IMR-90 (cell line): ENCODE data around the gene RASGRP1. TPM values are rescaled to one million over a fixed set of nuclear protein-coding genes. Genes with fewer than 3 reads are reported as not detected.

Experiments used
- ATAC-seq: fragments of 200-7000 bp; cut with Tn5 transposase; 2 replicates; pipeline ENCODE4 v1.9.1; 2020; ENCODE audit warnings: low read depth, mild to moderate bottlenecking, moderate library complexity
- BruUV-seq: library from RNA; stranded (reverse); fragments of 400-500 nt; replicated peaks from 2 replicates; lab custom pipeline; 2021; lab: Mats Ljungman, UMichigan
- CTCF ChIA-PET: fragments of 300-600 bp; formaldehyde crosslinking; extraction: SDS; loops from one replicate; lab custom pipeline; 2021; ENCODE audit warnings: antibody characterized with exemption; lab: Yijun Ruan, JAX
- POLR2A ChIA-PET: fragments of 300-600 bp; sonication (Branson Sonifier 250); formaldehyde crosslinking; loops from one replicate; lab custom pipeline; 2022; ENCODE audit warnings: antibody characterized with exemption; ENCODE audit not compliant: unreplicated experiment; lab: Charles Lee
- DNase-seq: peaks from one replicate; pipeline ENCODE4 v3.0.0; 2013
- H2AFZ ChIP-seq: replicated peaks from 2 replicates; pipeline ENCODE3; 2013; ENCODE audit warnings: low read length, mild to moderate bottlenecking; ENCODE audit not compliant: poor library complexity
- H2AK5ac ChIP-seq: 2 replicates; pipeline ENCODE4 v1.6.1; 2013; ENCODE audit warnings: low read depth, low read length, inconsistent platforms
- H2AK9ac ChIP-seq: replicated peaks from 2 replicates; pipeline ENCODE3; 2013; ENCODE audit warnings: mild to moderate bottlenecking, low read depth, low read length, moderate library complexity; ENCODE audit not compliant: poor library complexity
- H2BK120ac ChIP-seq: 2 replicates; pipeline ENCODE4 v1.6.1; 2013; ENCODE audit warnings: low read depth, low read length, inconsistent platforms
- H2BK15ac ChIP-seq: 3 replicates; pipeline ENCODE4 v1.6.1; 2013; ENCODE audit warnings: low read depth, low read length, inconsistent platforms
- H2BK20ac ChIP-seq: 2 replicates; pipeline ENCODE4 v1.6.1; 2013; ENCODE audit warnings: low read depth, mild to moderate bottlenecking, inconsistent platforms, low read length, moderate library complexity
- H2BK5ac ChIP-seq: 2 replicates; pipeline ENCODE4 v1.6.1; 2013; ENCODE audit warnings: mild to moderate bottlenecking, low read depth, low read length, inconsistent platforms; ENCODE audit not compliant: poor library complexity, severe bottlenecking
- H3K14ac ChIP-seq: replicated peaks from 2 replicates; pipeline ENCODE4 v1.6.1; 2013; ENCODE audit warnings: low read depth, low read length, inconsistent platforms
- H3K18ac ChIP-seq: 2 replicates; pipeline ENCODE4 v1.6.1; 2013; ENCODE audit warnings: low read depth, low read length, control low read depth
- H3K23ac ChIP-seq: 2 replicates; pipeline ENCODE4 v1.6.1; 2013; ENCODE audit warnings: low read depth, low read length, inconsistent platforms
- H3K27ac ChIP-seq: 2 replicates; pipeline ENCODE4 v1.5.1; 2013; ENCODE audit warnings: mild to moderate bottlenecking, control low read depth, low read length; ENCODE audit not compliant: insufficient read depth
- H3K27me3 ChIP-seq: 2 replicates; pipeline ENCODE4 v1.6.1; 2013; ENCODE audit warnings: low read length; ENCODE audit not compliant: control insufficient read depth, insufficient read depth
- H3K36me3 ChIP-seq: 2 replicates; pipeline ENCODE4 v1.6.1; 2013; ENCODE audit warnings: low read length, mixed read lengths; ENCODE audit not compliant: control insufficient read depth, insufficient read depth
- H3K4ac ChIP-seq: 2 replicates; pipeline ENCODE4 v1.6.1; 2013; ENCODE audit warnings: low read depth, low read length, inconsistent platforms
- H3K4me1 ChIP-seq: 2 replicates; pipeline ENCODE4 v1.6.1; 2013; ENCODE audit warnings: low read length, mixed read lengths; ENCODE audit not compliant: control insufficient read depth, insufficient read depth
- H3K4me2 ChIP-seq: 2 replicates; pipeline ENCODE4 v1.6.1; 2013; ENCODE audit warnings: low read depth, mild to moderate bottlenecking, control low read depth, low read length, moderate library complexity
- H3K4me3 ChIP-seq: 2 replicates; pipeline ENCODE4 v1.5.1; 2013; ENCODE audit warnings: low read depth, mild to moderate bottlenecking, control low read depth, low read length, moderate library complexity; ENCODE audit not compliant: insufficient read depth
- H3K56ac ChIP-seq: 2 replicates; pipeline ENCODE4 v1.6.1; 2013; ENCODE audit warnings: low read length, inconsistent platforms; ENCODE audit not compliant: insufficient read depth; ENCODE audit errors: extremely low read depth
- H3K79me1 ChIP-seq, 2 experiments: 2 replicates each; pipeline ENCODE4 v1.6.1; 2013; ENCODE audit warnings: low read length in 2 of 2, inconsistent platforms in 1 of 2, low read depth in 1 of 2
- H3K9ac ChIP-seq: 2 replicates; pipeline ENCODE4 v1.6.1; 2013; ENCODE audit warnings: low read depth, low read length, control low read depth
- H3K9me1 ChIP-seq: 2 replicates; pipeline ENCODE4 v1.6.1; 2013; ENCODE audit warnings: low read length, inconsistent platforms; ENCODE audit not compliant: insufficient read depth
- H3K9me3 ChIP-seq: 2 replicates; pipeline ENCODE4 v1.6.1; 2013; ENCODE audit warnings: low read length; ENCODE audit not compliant: control insufficient read depth, insufficient read depth
- H4K20me1 ChIP-seq: 2 replicates; pipeline ENCODE4 v1.6.1; 2013; ENCODE audit warnings: low read length, inconsistent platforms; ENCODE audit not compliant: insufficient read depth
- H4K5ac ChIP-seq: 2 replicates; pipeline ENCODE4 v1.6.1; 2013; ENCODE audit warnings: mild to moderate bottlenecking, low read depth, low read length, control low read depth
- H4K8ac ChIP-seq, 2 experiments: 2 replicates each; pipeline ENCODE4 v1.6.1; 2013; ENCODE audit warnings: low read depth in 2 of 2, low read length in 2 of 2, control low read depth in 1 of 2, inconsistent platforms in 1 of 2
- H4K91ac ChIP-seq: 2 replicates; pipeline ENCODE4 v1.6.1; 2013; ENCODE audit warnings: low read depth, low read length, inconsistent platforms; ENCODE audit not compliant: insufficient read depth
- CEBPB ChIP-seq: IDR thresholded peaks from 2 replicates; pipeline ENCODE4 v1.6.1; 2012; ENCODE audit warnings: low read depth, low read length, improper control_type of control experiment
- FOS ChIP-seq: fragments of 150-350 bp; IDR thresholded peaks from 2 replicates; pipeline ENCODE4 v1.6.1; 2016; ENCODE audit warnings: low read depth, low read length
- MAFK ChIP-seq: IDR thresholded peaks from 2 replicates; pipeline ENCODE4 v1.6.1; 2012; ENCODE audit warnings: low read depth, low read length, improper control_type of control experiment
- MXI1 ChIP-seq: IDR thresholded peaks from 2 replicates; pipeline ENCODE4 v1.6.1; 2012; ENCODE audit warnings: low read depth, mild to moderate bottlenecking, low read length, moderate library complexity, borderline replicate concordance
- POLR2A ChIP-seq: IDR thresholded peaks from 2 replicates; pipeline ENCODE4 v1.6.1; 2012; ENCODE audit warnings: mild to moderate bottlenecking, low read depth, low read length
- RAD21 ChIP-seq: IDR thresholded peaks from 2 replicates; pipeline ENCODE4 v1.6.1; 2012; ENCODE audit warnings: low read length, improper control_type of control experiment
- RFX5 ChIP-seq: IDR thresholded peaks from 2 replicates; pipeline ENCODE4 v1.8.0; 2012; ENCODE audit warnings: low read depth, mild to moderate bottlenecking, low read length, moderate library complexity
- WGBS, 2 experiments: methylation state at CpG; one replicate each; pipeline versions ENCODE4 v1.1.5 to v1.1.7; 2013; ENCODE audit warnings: missing lambda C conversion rate in 2 of 2; ENCODE audit not compliant: insufficient read length in 1 of 2; ENCODE audit errors: extremely low coverage in 2 of 2; 5-methylcytosine and 5-hydroxymethylcytosine counted together
- dilution Hi-C: fragments of 300-500 bp; cut with HindIII; formaldehyde crosslinking; loops from one replicate; pipeline ENCODE4 v1.14.3; 2018; ENCODE audit warnings: low sequenced_read_pairs; ENCODE audit not compliant: unreplicated experiment
- in situ Hi-C: fragments of 300-500 bp; cut with MboI; formaldehyde crosslinking; loops from 3 replicates; pipeline ENCODE4 v1.14.3; 2019; ENCODE audit warnings: low sequenced_read_pairs, inconsistent platforms, mixed read lengths
- intact Hi-C: fragments of 100-400 bp; cut with micrococcal nuclease; formaldehyde crosslinking; loops from 2 replicates; pipeline ENCODE4 v1.10.0; 2022
- polyA plus RNA-seq, 3 experiments: library from polyadenylated mRNA; depleted of rRNA; stranded (reverse); fragments of >200 nt; gene quantifications; 2 replicates each; pipeline ENCODE4 v1.2.3, GENCODE V29; 2012; ENCODE audit warnings: low replicate concordance in 1 of 3
- total RNA-seq: library from RNA; depleted of rRNA; stranded (reverse); fragments of >200 nt; gene quantifications from 2 replicates; pipeline ENCODE4 v1.2.3, GENCODE V29; 2012
- TF ChIP-seq, protein P1 (sequence below): fragments of 150-350 bp; IDR thresholded peaks from 2 replicates; pipeline ENCODE4 v1.6.1; 2017; ENCODE audit warnings: mild to moderate bottlenecking, antibody characterized with exemption, low read length, low read depth

RASGRP1 gene
- total and polyA plus RNA-seq, 2 of the 4 experiments (the other 2 are of a cell fraction): 1.4 to 3.2 TPM

DNA sequence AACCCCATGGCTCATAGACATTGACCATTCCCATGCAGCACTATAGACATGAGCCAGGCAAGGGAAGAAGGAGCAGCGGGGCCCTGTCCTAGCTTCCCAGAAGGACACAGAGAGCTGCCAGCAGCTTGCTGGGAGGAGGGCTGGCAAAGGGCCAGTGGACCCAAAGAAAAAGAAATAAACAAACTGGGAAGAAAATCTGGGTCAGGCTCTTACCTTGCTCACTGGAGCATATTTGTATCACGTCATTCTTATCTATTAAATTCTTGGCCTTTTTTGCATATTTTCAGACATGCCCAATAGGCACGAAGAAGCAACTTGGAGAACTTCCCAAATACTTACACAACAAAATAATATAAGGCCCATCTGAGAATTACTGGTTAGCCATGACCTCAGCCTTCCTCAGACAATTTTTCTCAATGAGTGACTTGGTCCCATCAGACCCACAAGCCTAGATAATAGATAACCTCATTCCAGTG lies 28.4 kb downstream of the RASGRP1 start:
- Histone ChIP-seq H4K5ac (peak overlapping the region; percentile 80; the same call in 1 of the 2 replicates), H2AK5ac (no peak overlapping the region), H3K23ac (no peak overlapping the region), H3K79me1 (no peaks in the 10 kb centered on the region), H2BK15ac (no peak overlapping the region), H3K27me3 (no peaks in the 10 kb centered on the region), H3K36me3 (no peaks in the 10 kb centered on the region), H2BK120ac (peak overlapping the region; percentile 72; the same call in 1 of the 2 replicates), H3K9me1 (peaks cover 5% of the 10 kb centered on the region; the same call in 1 of the 2 replicates), H3K18ac (peak overlapping the region; percentile 85), H3K4me2 (no peak overlapping the region), H3K4me3 (no peak overlapping the region), H3K56ac (no peak overlapping the region), H3K4me1 (peaks cover 15% of the 10 kb centered on the region), H2AFZ (no peak overlapping the region), H3K14ac (no peak overlapping the region), H3K9me3 (no peaks in the 10 kb centered on the region), H4K20me1 (no peaks in the 10 kb centered on the region), H3K4ac (peak overlapping the region; percentile 68), H3K9ac (no peak overlapping the region), H4K91ac (no peak overlapping the region; the same call in 1 of the 2 replicates), H3K27ac (peak overlapping the region; percentile 36; the same call in 1 of the 2 replicates), H4K8ac (0 out of 4 replicates have a peak overlapping the region, but pooled peaks have one; percentile 39), H2AK9ac (no peak overlapping the region), H2BK20ac (no peak overlapping the region), H2BK5ac (peak overlapping the region; percentile 91)
- peak; percentile 84 for ATAC-seq
- peak; percentile 96 for DNase-seq
- in situ Hi-C loops (no loop called here), intact Hi-C loops (loop anchor here (2.0 to 5.0 kb wide), 2 partner anchors 19 to 64 kb away; no protein-coding TSS in a partner anchor), dilution Hi-C loops (no loop called here)
- TF ChIP-seq, protein P1, sequence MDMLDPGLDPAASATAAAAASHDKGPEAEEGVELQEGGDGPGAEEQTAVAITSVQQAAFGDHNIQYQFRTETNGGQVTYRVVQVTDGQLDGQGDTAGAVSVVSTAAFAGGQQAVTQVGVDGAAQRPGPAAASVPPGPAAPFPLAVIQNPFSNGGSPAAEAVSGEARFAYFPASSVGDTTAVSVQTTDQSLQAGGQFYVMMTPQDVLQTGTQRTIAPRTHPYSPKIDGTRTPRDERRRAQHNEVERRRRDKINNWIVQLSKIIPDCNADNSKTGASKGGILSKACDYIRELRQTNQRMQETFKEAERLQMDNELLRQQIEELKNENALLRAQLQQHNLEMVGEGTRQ: no peak
- peak; percentile 81 for TF ChIP-seq CEBPB
- TF ChIP-seq RFX5: peak; percentile 62; the same call in 1 of the 2 replicates
- TF ChIP-seq POLR2A: no peak
- peak; percentile 7; the same call in 1 of the 2 replicates for TF ChIP-seq MAFK
- TF ChIP-seq MXI1: no peak
- no peak for TF ChIP-seq RAD21
- no peak for TF ChIP-seq FOS
- ChIA-PET CTCF (interaction anchor here (1.1 kb wide), 1 partner anchor 16 kb away, joined by 5 read pairs; no protein-coding TSS in a partner anchor), POLR2A (no interaction called here)
- no CpG with 5 or more reads among the region's 3 CpGs for WGBS, 2 experiments
- BruUV-seq: no TSS peak
